GM12874 (cell line): ENCODE results near the gene HEBP1.

Experiments
- CTCF ChIP-seq: IDR thresholded peaks from 2 replicates; pipeline ENCODE4 v1.5.1; 2011; ENCODE audit warnings: low read depth, mild to moderate bottlenecking, control low read depth, low read length, moderate library complexity; ENCODE audit not compliant: insufficient read depth

The HEBP1 gene

GRCh38 chr12:13001775-13002040, 1.6 kb upstream of the HEBP1 start:
- no peak for TF ChIP-seq CTCF

DNA sequence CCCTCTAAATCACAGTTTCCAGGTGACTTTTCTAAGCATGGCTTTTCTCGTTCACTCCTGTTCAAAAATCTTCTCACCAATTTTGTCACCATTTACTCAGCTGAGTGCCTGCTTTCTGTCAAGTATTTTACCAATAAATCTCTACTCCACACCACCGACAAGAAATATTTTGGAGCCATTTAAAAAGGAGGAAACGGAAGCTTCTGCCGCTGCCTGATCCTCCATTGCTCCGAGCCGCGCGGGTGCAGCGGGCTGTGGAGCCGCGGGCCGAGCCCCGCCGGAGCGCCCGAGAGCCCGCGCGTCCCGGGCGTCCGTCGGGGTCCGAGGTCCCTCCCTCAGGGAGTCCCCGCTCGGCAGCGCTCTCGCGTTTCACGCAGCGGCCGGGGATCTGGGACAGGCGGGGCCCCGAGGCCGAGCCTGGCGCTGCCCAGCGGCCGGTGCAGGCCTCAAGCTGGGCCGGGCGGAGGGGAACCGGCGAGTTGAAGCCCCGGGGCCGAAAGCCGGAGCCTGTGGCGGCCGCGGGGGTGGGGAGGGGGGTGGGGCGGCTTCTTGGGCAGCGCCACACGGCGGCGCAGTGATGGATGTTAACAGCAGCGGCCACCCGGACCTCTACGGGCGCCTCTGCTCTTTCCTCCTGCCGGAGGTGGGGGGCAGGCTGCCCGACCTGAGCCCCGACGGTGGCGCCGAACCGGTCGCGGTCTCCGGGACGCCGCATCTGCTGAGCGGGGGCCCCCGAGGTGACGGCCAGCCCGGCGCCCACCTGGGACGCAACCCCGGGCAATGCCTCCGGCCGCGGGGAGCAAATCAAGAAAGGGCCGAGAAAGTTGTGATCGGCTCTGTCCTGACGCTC, 1.1 kb upstream of the HEBP1 start:
- 0 out of 2 replicates have a peak, but pooled peaks have one; percentile 15 for TF ChIP-seq CTCF

DNA sequence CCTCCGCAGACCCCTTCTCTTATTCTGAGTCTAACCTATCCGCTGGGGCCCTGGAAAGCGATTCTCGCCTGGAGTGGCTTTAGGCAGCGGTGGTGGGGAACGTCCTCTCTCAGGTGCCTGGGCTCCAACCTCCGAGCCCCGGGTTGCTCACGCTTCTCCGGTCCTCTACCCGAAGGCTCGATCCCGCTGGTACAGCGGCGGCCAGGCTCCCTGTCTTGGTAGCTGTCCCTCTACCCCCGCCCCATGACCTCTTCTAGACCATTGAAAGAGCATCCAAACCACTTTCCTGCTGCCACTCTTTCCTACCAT, 505 bp upstream of the HEBP1 start:
- TF ChIP-seq CTCF = no peak

- TF ChIP-seq CTCF = no peak
Measured at GRCh38 chr12:12999271-12999958, 650 bp downstream of the HEBP1 start.

GRCh38 chr12:12998248-12998647, 1.8 kb downstream of the HEBP1 start:
- TF ChIP-seq CTCF = no peak

DNA sequence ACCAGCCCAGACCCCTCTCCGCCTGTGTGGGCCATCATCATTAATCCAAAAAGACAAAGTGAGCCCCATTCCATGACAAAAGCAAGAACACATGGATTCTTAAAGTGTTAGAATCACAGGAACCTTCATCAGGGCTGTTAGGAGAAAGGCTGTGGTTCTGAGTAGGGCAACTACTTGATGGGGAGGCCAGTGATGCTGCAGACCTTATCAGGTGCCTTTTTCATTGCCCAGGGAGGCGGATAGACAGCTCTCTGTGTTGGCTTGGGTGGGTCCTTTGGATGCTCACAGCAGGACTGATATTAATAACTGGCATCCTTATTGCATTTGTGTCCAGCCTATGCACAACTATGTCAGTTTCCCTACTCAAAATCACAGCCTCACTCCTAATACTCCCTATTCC, 2.3 kb downstream of the HEBP1 start:
- no peak for TF ChIP-seq CTCF

DNA sequence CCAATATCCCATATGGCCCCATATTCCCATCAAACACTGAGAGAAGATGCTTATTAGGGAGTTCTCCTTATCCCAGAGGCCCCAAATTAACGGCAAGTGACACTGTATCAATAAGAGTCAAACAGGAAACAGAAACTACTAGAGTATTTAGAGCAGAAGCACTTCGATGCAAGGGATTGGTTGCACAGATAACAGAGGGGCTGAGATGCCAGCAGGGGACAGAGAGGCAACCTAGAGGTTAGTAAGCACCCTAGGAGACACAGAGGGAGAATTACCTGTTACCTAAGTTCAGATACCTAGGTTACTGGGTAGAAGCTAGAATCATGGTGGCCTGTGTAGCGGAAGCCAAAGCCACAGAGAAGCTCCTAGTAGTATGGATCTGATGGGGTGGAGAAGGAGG, 2.9 kb downstream of the HEBP1 start:
- TF ChIP-seq CTCF = no peak
